ENCODE results near the gene PLB1.

Gene PLB1

GRCh38 chr2:28628987-28629386 lies 133.1 kb downstream of the PLB1 start:
- DNase-seq (ENCODE audit: low spot score), result no peak

GRCh38 chr2:28629910-28630309 lies 134.1 kb downstream of the PLB1 start:
- DNase-seq (ENCODE audit: low spot score), result no peak

DNA sequence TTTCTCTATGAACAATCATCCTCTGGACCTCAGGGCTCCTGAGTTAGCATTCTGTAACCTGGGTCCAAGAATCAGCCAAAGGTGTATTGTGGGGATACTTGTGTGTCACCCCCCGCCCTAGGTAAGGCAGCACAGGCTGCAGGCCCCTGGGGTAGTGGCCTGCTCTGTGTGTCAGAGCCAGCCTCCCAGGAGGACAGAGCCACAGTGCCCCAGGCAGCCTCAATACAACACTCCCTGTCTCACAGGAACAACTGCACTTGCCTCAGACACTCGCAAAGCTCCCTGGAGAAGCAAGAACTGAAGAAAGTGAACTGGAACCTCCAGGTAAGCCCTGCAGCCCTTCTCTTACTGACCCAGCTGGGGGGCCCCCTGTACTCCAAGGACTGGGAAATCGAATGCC lies 134.5 kb downstream of the PLB1 start:
- no peak for DNase-seq (ENCODE audit: low spot score)

DNA sequence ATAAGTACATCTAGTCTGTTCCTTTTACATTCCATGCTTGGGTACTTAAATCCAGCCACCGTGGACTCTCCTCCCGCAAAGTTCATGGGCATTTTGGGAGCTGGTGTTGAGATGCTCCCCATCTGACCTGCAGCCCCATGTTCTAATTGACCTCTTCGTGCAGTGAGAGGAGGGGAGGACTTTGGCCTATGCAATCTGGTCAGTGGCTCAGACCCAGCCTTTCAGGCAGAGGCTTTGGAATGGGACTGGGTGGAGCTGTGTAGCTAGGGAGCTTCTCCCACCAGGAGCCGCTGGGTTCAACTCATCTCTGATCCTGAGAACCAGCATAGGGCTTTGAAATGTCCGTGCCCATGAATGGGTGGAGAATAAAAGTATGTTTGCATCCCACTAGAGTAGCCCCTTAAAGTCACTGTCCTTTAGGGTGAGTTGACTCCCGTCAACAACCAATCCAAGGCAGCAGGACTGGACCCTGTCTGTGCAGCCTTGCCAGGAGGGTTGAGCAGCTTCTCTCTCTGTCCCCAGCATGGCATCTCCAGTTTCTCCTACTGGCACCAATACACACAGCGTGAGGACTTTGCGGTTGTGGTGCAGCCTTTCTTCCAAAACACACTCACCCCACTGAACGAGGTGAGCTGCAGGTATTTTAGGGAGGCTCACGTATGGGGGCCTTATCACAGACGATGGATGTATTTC lies 135.8 kb downstream of the PLB1 start:
- DNase-seq (ENCODE audit: low spot score), result no peak

DNA sequence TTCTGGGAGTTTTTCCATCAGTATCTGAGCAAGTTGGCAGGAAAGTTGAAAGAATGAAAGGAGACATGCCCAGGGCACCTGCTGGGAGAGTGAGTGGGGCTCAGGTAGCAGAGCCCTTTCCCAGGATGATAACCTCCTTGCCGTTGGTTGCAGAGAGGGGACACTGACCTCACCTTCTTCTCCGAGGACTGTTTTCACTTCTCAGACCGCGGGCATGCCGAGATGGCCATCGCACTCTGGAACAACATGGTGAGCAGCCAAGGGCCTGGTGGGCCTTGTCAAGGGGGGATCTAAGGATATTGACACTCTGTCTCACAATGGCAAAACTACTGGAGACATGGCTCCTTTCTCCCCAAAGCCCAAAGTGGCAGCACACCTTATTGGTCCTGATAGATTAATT lies 136.9 kb downstream of the PLB1 start:
- no peak for DNase-seq (ENCODE audit: low spot score)

DNA sequence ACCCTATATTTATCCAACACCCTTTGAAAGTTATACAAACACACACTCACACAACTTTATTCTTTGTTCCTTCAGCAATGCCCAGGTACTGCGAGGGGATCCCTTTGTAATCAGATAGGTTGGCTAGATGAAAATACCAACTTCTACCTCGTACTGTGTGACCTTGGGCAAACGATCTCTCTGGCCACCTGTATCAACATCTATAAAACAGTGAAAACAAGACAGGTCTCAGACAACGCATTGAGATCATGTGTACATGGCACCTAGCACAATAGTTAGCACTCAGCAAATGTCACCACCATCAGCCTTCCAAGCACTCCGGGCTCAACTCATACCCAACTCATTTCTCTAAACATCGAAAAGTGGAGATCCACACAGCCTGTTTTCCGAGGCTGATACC lies 137.3 kb downstream of the PLB1 start:
- no peak for DNase-seq (ENCODE audit: low spot score)

- DNase-seq (ENCODE audit: low spot score), result peak; percentile 44
Measured at GRCh38 chr2:28633746-28634145, 137.9 kb downstream of the PLB1 start.

DNA sequence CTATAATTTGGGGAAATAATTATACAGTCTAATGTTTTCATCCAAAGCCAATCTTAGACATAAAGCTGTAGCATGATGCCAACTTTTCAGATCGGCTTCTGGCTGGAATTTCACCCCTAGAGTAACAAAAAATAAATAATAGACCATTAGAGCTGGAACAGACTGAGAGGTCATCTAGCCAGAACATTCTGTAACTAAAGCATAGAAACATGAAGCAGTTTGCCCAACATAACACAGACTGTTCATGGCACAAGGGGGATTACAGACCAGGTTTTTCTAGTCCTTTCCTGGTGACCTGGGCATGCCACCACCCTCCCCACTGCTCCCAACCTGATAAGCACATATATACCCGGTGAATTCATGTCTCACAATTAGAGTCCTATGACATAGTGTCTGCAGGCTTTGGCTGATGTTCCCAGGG lies 139.3 kb downstream of the PLB1 start:
- no peak for DNase-seq (ENCODE audit: low spot score)

GRCh38 chr2:28636491-28636890 lies 140.6 kb downstream of the PLB1 start:
- DNase-seq (ENCODE audit: low spot score), result no peak

DNA sequence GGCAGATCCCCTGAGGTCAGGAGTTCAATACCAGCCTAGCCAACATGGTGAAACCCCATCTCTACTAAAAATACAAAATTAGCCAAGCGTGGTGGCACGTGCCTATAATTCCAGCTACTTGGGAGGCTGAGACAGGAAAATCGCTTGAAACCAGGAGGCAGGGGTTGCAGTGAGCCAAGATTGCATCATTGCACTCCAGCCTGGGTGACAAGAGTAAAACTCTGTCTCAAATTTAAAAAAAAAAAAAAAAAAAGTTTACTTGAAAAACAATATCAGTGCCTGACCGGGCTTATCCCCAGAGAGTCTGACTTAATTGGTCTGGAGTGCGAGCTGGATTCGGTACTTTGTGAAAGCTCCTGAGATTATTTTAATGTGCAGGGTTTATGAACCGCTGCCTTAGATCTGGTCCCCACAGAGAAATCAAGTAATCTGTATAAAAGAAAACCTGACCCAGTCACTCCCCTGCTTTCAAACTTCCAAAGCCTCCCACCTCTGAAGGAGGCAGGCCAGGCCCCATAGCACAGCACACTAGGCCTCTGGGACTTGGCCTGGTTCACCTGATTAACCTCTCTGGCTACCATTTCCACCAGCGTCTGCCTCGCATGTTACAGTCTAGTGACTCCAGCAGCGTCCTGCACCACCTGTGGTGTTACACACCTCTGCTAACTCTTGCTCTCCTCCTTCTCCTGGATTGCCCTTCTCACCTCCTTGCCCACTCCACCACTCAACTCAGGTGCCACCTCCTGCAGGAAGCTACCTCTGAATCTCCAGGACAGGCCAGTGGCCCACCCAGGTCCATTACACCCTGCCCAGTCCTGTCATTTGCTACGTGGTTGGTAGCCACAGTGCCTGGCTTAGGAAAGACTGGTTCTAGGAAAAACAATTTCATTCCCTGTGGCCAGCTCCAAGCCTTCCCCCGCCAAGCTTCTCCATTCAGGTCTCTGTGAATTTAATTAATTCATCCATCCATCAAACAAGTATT lies 141.5 kb downstream of the PLB1 start:
- no peak for DNase-seq (ENCODE audit: low spot score)

DNA sequence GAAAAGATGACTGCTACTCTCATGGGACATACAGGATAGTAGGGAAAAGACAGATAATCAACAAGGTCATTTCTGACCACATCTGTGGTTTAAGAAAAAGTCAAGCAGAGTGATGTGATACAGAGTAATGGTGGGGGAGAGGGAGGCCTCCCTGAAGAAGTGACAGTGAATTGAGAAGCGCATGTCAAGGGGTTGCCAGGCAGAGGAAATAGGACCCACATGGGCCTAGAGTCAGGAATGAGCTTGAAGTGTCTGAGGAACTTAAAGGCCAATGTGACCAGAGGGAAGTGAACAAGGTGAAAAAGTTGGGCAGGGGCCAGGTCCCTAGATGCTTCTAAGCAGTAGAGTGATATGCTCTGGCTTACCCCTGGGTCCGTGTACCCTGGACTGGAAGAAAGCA lies 142.2 kb downstream of the PLB1 start:
- no peak for DNase-seq (ENCODE audit: low spot score)

DNA sequence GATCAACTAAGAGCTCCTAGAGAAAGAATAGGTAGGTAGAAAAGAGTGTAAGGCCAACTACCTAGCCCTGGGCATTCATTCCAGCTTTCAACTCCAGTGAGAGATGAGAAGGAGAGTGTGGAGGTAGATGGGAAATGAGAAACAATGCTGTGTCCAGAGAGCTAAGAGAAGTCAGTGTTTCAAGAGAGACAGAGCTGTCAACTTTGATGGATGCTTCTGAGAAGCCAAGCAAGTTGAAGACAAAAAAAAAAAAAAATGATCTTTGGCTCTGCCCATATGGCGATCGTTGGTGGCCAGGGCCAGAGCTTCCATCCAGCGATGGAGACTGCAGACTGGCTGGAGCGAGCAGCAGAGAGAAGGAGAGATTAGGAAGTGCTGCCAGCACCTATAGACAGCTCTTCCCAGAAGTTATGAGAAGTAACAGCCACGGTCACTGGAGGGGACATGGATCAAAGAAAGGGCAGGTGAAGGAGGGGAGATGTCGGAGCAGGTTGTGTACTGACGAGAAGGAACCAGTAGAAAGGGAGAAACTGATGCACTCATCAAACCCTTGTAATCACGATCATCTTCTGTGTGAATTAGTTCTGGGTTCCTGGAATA lies 143.3 kb downstream of the PLB1 start:
- no peak for DNase-seq (ENCODE audit: low spot score)

DNA sequence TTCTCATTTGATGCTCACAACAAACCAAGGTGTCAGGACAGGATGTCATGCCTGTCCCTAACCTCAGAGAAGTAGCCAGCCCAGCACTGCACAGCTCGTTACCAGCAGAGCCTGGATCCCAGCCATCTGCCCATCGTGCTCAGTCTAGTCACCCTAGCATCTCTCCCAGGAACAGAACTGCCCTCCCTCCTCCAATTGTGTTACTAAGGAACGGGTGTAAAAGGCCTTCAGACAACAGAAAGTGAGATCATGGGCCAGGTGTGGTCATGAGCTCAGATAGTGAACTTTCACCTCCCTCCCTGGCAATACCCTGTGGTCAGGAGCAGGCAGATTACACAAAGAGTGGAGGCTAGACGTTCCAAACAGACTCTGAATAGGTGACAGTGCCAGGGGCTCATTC lies 144.0 kb downstream of the PLB1 start:
- no peak for DNase-seq (ENCODE audit: low spot score)

- no peak for DNase-seq (ENCODE audit: low spot score)
Measured at GRCh38 chr2:28640260-28640907, 144.5 kb downstream of the PLB1 start.

GRCh38 chr2:28640908-28641300 lies 145.0 kb downstream of the PLB1 start:
- DNase-seq (ENCODE audit: low spot score), result no peak

- no peak for DNase-seq (ENCODE audit: low spot score)
Measured at GRCh38 chr2:28642796-28643195, 146.9 kb downstream of the PLB1 start.

DNA sequence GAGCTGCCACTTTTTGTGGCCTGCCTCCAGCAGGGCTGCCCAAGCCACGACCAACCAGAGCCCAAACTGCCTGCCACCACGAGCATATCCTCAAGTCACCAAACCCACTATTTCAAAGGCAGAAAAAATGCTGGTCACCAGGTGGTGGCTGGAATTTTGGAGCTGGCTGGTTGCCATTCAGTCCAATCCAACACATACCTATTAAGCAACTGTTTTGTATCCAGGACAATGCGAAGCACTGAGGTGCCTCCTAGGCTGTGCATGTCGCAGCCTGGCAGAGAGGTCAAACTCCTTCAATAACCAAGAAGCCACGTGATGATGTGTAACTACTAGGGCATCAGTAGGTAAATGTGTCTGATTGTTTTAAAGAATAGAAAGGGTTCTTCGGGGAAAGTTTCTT lies 147.5 kb downstream of the PLB1 start:
- no peak for DNase-seq (ENCODE audit: low spot score)

GRCh38 chr2:28643911-28644334 lies 148.1 kb downstream of the PLB1 start:
- DNase-seq (ENCODE audit: low spot score), result peak; percentile 79

DNA sequence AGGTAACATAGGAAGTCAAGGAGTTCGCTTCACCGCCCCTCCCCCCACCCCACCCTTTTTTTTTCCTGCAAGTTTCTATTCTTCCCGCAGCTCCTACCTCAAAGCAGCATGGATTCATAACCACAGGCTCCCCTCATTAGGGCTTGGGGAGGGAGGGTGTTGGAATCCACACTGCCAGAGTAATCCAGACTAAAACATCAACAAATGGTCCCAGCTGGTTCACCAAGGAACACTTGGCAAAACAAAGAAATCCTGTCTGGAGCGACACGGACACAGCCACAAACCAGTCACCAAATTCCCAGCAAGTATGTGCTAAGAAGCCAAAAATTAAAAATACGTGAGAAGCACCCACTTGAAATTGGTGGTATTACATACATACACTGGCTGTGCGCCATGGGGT lies 148.9 kb downstream of the PLB1 start:
- DNase-seq (ENCODE audit: low spot score), result no peak

- no peak for DNase-seq (ENCODE audit: low spot score)
Measured at GRCh38 chr2:28645553-28645952, 149.7 kb downstream of the PLB1 start.

- DNase-seq (ENCODE audit: low spot score), result no peak
Measured at GRCh38 chr2:28647682-28648081, 151.8 kb downstream of the PLB1 start.

DNA sequence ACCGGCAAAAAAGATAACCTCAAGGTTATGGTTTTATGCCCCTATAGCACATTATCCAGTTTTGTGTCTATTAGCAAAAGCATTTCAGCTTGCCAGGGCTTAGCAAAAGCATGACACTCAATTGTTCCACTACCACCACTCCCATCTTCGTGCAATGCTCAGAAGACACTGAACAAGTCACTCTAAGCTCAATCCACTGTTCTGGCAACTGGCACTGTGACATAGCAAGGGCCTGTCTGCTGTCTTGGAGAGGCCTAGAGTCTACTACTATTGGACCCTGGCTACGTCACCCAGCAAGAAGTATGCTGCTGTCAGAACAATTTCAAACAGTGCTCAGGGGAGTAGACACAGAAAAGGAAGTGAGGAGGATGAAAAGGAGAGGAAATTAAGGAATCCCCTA lies 152.3 kb downstream of the PLB1 start:
- DNase-seq (ENCODE audit: low spot score), result no peak

Measured in GM03348 (cell line).